CD4-positive, alpha-beta T cell treated with Interleukin-6 at 100 ng/mL for 8 hours (primary cell): ENCODE results near the gene INSYN2B.

Source experiments
- DNase-seq: peaks from one replicate; pipeline ENCODE4 v3.0.0-alpha.2; 2020; ENCODE audit warnings: mixed read lengths, low spot score

INSYN2B gene

GRCh38 chr5:169889572-169889971 lies 90.7 kb downstream of the INSYN2B start:
- no peak for DNase-seq

GRCh38 chr5:169886677-169887076 lies 93.6 kb downstream of the INSYN2B start:
- no peak for DNase-seq

- no peak for DNase-seq
Measured at GRCh38 chr5:169886033-169886432, 94.3 kb downstream of the INSYN2B start.

GRCh38 chr5:169881702-169882303 lies 98.5 kb downstream of the INSYN2B start:
- no peak for DNase-seq

- no peak for DNase-seq
Measured at GRCh38 chr5:169880785-169881184, 99.5 kb downstream of the INSYN2B start.

GRCh38 chr5:169880012-169880663 lies 100.2 kb downstream of the INSYN2B start:
- DNase-seq, result no peak

GRCh38 chr5:169876386-169876785 lies 103.9 kb downstream of the INSYN2B start:
- no peak for DNase-seq

GRCh38 chr5:169875731-169876130 lies 104.6 kb downstream of the INSYN2B start:
- no peak for DNase-seq

- no peak for DNase-seq
Measured at GRCh38 chr5:169875091-169875728, 105.1 kb downstream of the INSYN2B start.

- DNase-seq, result no peak
Measured at GRCh38 chr5:169874621-169875020, 105.7 kb downstream of the INSYN2B start.

GRCh38 chr5:169873642-169874041 lies 106.7 kb downstream of the INSYN2B start:
- DNase-seq, result no peak

GRCh38 chr5:169871826-169872490 lies 108.3 kb downstream of the INSYN2B start:
- DNase-seq, result no peak

GRCh38 chr5:169870211-169870610 lies 110.1 kb downstream of the INSYN2B start:
- DNase-seq, result no peak

- DNase-seq, result no peak
Measured at GRCh38 chr5:169869066-169869465, 111.2 kb downstream of the INSYN2B start.

- DNase-seq, result no peak
Measured at GRCh38 chr5:169867347-169867746, 112.9 kb downstream of the INSYN2B start.

- DNase-seq, result no peak
Measured at GRCh38 chr5:169864483-169864882, 115.8 kb downstream of the INSYN2B start.

- no peak for DNase-seq
Measured at GRCh38 chr5:169862391-169862811, 117.9 kb downstream of the INSYN2B start.

GRCh38 chr5:169861934-169862333 lies 118.4 kb downstream of the INSYN2B start:
- DNase-seq, result no peak

- DNase-seq, result no peak
Measured at GRCh38 chr5:169861433-169861832, 118.9 kb downstream of the INSYN2B start.

- no peak for DNase-seq
Measured at GRCh38 chr5:169860585-169860984, 119.7 kb downstream of the INSYN2B start.

- DNase-seq, result no peak
Measured at GRCh38 chr5:169856571-169856970, 123.7 kb downstream of the INSYN2B start.

- DNase-seq, result no peak
Measured at GRCh38 chr5:169851321-169851850, 128.9 kb downstream of the INSYN2B start.

GRCh38 chr5:169850409-169850808 lies 129.9 kb downstream of the INSYN2B start:
- no peak for DNase-seq
